Glutamatergic neuron (in vitro differentiated cells): Measurements from ENCODE around the gene COQ4. TPM values are rescaled to one million over a fixed set of nuclear protein-coding genes. Genes with fewer than 3 reads are reported as not detected.

Experiments
- DNase-seq: peaks from one replicate; pipeline ENCODE4 v3.0.0; 2022
- H3K27ac Mint-ChIP-seq: one replicate; pipeline ENCODE4 v1.8.0; 2020; ENCODE audit warnings: mild to moderate bottlenecking, mixed read lengths, inconsistent platforms; ENCODE audit not compliant: unreplicated experiment
- H3K27me3 Mint-ChIP-seq: one replicate; pipeline ENCODE4 v1.8.0; 2020; ENCODE audit warnings: mild to moderate bottlenecking, moderate library complexity, mixed read lengths, inconsistent platforms; ENCODE audit not compliant: unreplicated experiment
- H3K36me3 Mint-ChIP-seq: one replicate; pipeline ENCODE4 v1.8.0; 2020; ENCODE audit warnings: mild to moderate bottlenecking, mixed read lengths, inconsistent platforms; ENCODE audit not compliant: unreplicated experiment
- H3K4me1 Mint-ChIP-seq: one replicate; pipeline ENCODE4 v1.8.0; 2020; ENCODE audit warnings: mild to moderate bottlenecking, low read depth, mixed read lengths, inconsistent platforms; ENCODE audit not compliant: unreplicated experiment
- H3K4me3 Mint-ChIP-seq: one replicate; pipeline ENCODE4 v1.8.0; 2020; ENCODE audit warnings: mild to moderate bottlenecking, mixed read lengths, inconsistent platforms; ENCODE audit not compliant: unreplicated experiment
- H3K9me3 Mint-ChIP-seq: one replicate; pipeline ENCODE4 v1.8.0; 2020; ENCODE audit warnings: mild to moderate bottlenecking, moderate library complexity, mixed read lengths, inconsistent platforms; ENCODE audit not compliant: unreplicated experiment
- total RNA-seq: library from RNA; stranded (reverse); fragmentation: NEBNext Ultra II Directional; extraction: Animal tissue kit (Norgen Biotek cat#: 25700); gene quantifications from one replicate; pipeline ENCODE4 v1.2.1, GENCODE V29; 2021; ENCODE audit not compliant: unreplicated experiment
- TF ChIP-seq, protein P1 (sequence below): fragments of 200-600 bp; sonication (generic); IDR thresholded peaks from one replicate; pipeline ENCODE4 v1.5.0; 2021; ENCODE audit not compliant: partially characterized antibody, unreplicated experiment

The COQ4 gene
- total RNA-seq, 1 donor from 2014 or later = 35.8 TPM

DNA sequence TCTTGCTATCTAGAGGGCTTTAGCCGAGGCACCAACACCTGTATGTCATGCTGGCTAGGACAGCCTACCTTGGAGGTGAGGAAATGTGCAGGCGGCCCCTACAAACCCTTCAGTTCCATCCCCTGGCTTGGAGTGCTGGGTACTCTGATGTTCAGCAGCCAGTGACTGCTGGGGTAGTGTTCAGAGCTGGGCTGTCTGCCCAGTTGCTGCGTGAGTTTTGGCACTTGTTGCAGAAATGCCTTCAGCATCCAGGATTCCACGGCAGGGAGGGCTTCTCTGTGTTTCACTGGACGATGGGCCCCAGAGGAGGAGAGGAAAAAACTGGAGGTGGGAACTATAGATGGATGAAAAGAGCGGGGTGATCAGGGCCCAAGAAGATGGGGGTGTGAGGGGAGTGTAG, 36.2 kb upstream of the COQ4 start:
- peaks cover 3% of the 10 kb centered on the region for H3K9me3 Mint-ChIP-seq
- H3K27me3 Mint-ChIP-seq = peaks cover 4% of the 10 kb centered on the region
- TF ChIP-seq, protein P1, sequence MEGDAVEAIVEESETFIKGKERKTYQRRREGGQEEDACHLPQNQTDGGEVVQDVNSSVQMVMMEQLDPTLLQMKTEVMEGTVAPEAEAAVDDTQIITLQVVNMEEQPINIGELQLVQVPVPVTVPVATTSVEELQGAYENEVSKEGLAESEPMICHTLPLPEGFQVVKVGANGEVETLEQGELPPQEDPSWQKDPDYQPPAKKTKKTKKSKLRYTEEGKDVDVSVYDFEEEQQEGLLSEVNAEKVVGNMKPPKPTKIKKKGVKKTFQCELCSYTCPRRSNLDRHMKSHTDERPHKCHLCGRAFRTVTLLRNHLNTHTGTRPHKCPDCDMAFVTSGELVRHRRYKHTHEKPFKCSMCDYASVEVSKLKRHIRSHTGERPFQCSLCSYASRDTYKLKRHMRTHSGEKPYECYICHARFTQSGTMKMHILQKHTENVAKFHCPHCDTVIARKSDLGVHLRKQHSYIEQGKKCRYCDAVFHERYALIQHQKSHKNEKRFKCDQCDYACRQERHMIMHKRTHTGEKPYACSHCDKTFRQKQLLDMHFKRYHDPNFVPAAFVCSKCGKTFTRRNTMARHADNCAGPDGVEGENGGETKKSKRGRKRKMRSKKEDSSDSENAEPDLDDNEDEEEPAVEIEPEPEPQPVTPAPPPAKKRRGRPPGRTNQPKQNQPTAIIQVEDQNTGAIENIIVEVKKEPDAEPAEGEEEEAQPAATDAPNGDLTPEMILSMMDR = no peak
- no peak for DNase-seq
- no peaks in the 10 kb centered on the region for H3K4me1 Mint-ChIP-seq
- no peak overlapping the region for H3K27ac Mint-ChIP-seq
- no peak overlapping the region for H3K4me3 Mint-ChIP-seq
- no peaks in the 10 kb centered on the region for H3K36me3 Mint-ChIP-seq

DNA sequence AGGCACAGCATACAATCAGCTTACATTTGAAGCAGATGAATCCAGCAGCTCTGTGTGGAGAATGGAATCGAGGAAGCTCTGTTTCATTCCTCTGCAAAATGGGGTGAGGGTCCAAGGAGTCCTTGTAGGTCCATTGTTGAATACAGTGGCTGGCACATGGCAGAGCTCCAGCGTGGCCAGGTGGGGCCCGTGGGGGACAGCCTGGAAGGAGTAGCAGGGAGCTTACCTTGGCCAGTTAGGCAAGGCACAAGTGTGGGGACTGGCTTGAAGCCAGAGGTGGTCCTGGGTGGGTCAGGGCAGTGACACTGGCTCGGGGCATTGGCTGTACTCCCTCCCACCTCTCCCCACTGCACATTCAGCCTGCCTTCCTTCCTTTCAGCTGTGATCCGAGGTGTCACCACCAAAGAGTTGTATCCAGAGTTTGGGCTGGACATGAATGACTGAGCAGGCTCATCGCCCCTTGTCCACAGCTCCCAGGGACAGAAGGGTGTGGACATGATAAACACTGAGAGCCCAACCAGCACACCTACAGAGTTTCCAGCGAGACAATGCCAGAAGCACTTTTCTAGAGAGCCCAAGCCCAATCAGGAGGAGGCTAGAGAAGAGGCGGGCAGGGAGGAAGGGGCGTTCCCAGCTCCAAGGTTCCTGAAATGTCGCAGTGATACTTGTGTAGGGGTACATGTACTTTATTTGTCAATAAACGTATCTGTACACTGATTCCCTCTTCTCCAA, 34.2 kb upstream of the COQ4 start:
- Mint-ChIP-seq H3K27me3 (peaks cover 4% of the 10 kb centered on the region), H3K27ac (no peak overlapping the region), H3K4me3 (no peak overlapping the region), H3K4me1 (no peaks in the 10 kb centered on the region), H3K36me3 (no peaks in the 10 kb centered on the region), H3K9me3 (peaks cover 2% of the 10 kb centered on the region)
- TF ChIP-seq, protein P1 = no peak
- DNase-seq = no peak

DNA sequence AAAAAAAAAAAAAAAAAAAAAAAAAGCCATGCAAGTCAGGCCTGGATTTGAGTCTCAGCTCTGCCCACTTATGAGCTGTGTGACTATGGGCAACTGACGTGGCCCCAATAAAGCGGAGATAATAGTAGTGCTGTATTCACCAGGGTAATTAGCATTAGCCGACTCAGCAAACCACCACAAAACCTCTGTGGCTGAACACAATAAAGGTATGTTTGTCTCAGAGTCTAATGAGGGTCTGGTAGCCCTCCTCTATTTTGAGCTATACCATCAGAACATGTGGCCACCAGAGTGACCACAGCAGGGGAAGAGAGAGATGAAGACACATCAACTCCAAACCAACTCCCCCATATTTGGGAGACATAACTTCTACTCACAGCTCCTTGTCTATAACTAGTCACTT, 30.6 kb upstream of the COQ4 start:
- no peaks in the 10 kb centered on the region for H3K4me1 Mint-ChIP-seq
- TF ChIP-seq, protein P1 = no peak
- no peak overlapping the region for H3K27ac Mint-ChIP-seq
- H3K4me3 Mint-ChIP-seq = no peak overlapping the region
- no peaks in the 10 kb centered on the region for H3K36me3 Mint-ChIP-seq
- H3K9me3 Mint-ChIP-seq = peaks cover 2% of the 10 kb centered on the region
- H3K27me3 Mint-ChIP-seq = peaks cover 4% of the 10 kb centered on the region
- DNase-seq = no peak

DNA sequence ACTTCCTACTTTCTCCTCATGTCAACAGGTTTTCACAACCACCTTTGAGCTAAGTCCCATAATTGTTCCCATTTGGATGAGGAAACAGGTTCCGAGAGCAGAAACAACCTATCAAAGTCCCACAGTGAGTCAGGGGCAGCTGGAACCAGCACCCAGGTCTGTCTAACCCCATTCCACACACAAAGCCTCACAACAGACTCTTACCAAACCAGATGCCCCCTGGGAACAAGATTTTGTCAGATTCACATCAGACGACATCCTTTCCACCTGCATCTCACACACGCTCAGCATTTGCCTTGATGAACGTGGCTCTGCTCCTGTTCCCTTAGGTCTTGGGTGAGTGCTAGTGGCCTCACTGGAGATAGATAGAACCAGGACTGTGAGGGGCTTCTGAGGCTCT, 29.5 kb upstream of the COQ4 start:
- TF ChIP-seq, protein P1 = no peak
- peaks cover 1% of the 10 kb centered on the region for H3K27me3 Mint-ChIP-seq
- no peak overlapping the region for H3K4me3 Mint-ChIP-seq
- H3K36me3 Mint-ChIP-seq = no peaks in the 10 kb centered on the region
- no peaks in the 10 kb centered on the region for H3K9me3 Mint-ChIP-seq
- H3K27ac Mint-ChIP-seq = no peak overlapping the region
- no peak for DNase-seq
- H3K4me1 Mint-ChIP-seq = no peaks in the 10 kb centered on the region

DNA sequence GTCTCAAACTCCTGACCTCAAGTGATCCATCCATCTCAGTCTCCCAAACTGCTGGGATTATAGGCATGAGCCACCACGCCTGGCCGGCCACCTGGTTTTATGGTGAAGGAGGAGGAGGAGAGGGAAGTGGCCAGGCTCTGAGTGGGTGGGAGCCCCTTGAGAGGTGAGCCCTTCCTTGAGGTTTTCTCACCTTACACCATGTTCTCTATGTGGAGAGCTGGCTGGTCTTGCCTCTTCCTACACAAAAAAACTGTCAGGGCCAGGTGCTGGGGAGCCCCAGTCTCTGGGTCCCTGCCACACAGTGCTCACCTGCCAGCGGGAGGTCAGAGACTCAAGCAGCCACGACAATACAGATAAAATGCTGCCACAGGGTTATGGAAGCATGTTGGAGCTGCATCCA, 28.5 kb upstream of the COQ4 start:
- no peaks in the 10 kb centered on the region for H3K4me1 Mint-ChIP-seq
- no peak overlapping the region for H3K27ac Mint-ChIP-seq
- TF ChIP-seq, protein P1 = no peak
- no peaks in the 10 kb centered on the region for H3K27me3 Mint-ChIP-seq
- H3K4me3 Mint-ChIP-seq = no peak overlapping the region
- no peak for DNase-seq
- H3K9me3 Mint-ChIP-seq = no peaks in the 10 kb centered on the region
- H3K36me3 Mint-ChIP-seq = no peaks in the 10 kb centered on the region
